HG02852 (cell line): Measurements from ENCODE around the gene RFXAP.

Experiments used
- ATAC-seq: cut with Tn5 transposase; IDR thresholded peaks from one replicate; pipeline ENCODE4 v1.9.1; 2021; ENCODE audit warnings: mild to moderate bottlenecking, moderate library complexity; ENCODE audit not compliant: unreplicated experiment

Gene RFXAP

DNA sequence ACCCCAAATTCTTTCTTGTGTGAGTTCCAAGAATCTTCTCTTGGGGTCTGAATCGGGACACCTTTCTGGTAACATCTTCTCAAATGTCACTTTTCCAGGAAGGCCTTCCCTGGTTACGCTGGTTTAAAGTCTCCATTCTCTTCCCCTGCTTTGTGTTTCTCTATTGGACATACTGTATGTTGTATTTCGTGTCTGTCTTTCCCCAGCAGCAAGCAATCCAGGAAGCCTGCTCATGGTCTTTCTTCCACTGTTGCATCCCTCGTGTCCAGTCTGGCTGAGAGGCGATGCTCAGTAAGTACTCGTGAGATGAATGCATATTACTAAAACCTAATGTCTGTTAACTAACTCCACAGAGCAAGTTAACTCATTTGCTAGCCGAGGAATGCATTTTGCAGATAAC lies 43.7 kb downstream of the RFXAP start:
- no peak for ATAC-seq

DNA sequence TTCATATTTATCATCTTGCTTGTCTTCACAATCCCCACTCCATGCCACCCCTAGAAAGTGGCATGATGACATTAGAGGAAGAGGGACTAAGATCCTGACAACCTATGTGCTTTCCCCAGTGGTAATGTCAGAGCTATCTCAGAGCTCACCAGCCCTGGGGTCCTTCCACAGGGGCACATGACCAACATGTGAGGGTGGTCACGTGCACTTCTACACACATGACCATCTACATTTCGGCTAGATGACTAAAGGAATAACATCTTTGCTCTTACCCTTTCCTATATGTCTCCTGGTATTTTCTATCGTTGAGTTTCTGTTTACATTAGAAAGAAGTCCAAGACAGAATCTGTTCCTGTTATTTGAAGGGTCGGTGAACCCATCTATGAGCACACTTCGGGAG lies 46.2 kb downstream of the RFXAP start:
- ATAC-seq, result no peak

DNA sequence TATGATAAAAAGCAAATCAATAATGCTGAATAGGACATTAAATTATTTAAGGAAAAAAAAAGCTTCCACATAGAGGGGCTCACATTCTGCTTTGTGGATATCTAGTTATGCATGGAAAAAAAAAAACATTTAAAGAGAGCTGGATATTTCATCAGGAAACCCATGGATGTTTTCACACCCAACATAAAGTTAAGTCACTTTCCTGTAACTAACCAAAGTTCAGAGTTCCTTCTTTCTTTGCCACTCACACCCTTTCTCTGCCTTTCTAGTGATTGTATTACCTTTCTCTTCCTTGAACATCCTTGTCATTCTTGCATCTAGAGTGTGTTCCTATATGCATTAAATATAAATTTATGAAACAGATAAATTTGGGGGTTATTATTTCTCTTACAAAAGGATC lies 47.2 kb downstream of the RFXAP start:
- no peak for ATAC-seq

DNA sequence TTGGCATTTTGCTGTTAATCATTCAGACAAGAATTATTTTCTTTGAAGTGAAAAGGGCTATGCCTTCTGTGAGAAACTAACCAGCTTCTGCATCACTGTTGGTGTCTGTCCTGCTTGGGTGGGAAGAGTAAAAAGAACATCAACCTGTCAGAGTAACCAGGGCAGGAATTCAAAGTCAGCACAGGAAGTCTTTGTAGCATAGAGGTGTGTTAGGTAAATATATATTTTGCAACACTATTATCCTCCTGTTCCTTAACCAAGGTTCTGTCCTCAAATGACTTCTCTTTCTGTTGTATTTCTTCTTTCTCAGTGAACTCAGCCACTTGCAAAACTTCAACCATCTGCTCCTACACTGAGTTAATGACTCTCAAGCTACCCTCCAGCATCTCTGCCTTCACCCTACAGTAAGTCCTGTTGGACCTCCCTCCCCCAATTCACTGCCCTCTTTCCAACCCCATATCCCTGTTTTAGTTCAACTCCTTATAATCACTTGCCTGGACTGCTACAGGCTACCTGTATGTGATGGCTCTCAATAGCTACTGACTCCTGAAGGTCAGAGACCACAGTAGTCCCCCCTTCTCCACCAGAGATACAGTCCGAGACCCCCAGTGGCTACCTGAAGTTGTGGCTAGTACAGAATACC lies 51.1 kb downstream of the RFXAP start:
- no peak for ATAC-seq

DNA sequence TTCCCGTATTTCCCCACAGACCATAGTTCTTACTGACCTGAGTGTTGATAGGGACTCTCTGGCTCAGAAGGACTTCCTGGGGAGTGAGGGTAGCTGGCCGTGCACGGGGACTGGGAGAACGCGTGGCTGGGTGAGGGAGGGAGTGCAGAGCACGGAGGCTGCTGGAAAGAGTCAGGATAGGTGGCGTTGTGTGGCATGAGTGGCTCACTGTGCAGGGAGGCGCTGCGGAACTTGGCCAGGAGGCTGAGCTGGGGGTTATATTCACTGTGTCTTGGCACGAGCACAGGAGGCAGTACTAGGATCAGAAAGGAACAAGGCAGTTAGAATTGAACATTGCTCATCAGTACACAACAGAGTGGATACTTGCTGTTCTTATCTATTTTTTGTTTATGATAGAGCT lies 53.6 kb downstream of the RFXAP start:
- no peak for ATAC-seq

DNA sequence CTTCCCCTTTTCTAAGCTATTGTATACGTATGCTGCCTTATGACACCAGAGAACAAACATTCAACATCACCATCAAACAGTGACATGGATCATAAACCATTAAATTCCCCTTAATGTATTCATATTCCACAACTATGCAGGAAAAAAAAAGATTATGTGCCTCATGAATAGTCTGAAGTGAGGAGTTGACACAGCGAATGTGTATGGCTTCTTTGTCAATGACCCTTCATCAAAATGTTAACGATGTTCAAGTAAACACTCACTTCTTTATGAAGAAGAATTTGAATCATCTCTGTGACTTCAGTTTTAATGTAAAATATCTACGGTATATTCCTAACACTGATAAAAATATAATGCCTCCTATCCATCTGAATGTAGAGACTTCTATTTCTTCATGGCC lies 56.4 kb downstream of the RFXAP start:
- ATAC-seq, result no peak

DNA sequence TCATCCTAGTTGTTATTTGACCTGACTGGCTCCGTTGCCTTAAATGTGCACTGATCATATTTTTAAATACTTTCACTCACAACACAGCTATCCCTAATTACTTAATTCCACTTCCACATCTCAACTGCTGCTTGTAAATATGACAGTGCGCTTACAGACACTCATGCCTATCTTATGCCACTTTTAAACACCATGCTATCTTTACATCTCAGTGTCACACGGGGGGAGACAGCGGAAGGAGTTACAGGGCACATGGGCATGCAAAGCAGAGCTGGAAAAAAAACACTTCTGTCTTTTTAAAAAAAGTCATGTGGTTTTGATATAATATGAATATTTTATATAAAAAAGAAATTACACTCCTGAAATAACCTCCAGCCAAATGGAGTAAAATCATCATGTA lies 56.9 kb downstream of the RFXAP start:
- ATAC-seq, result no peak
